NB4 (cell line): Measurements from ENCODE around the gene SAMD14.

Experiments used
- POLR2A ChIP-seq: IDR thresholded peaks from 2 replicates; pipeline ENCODE4 v1.6.1; 2011; ENCODE audit warnings: mild to moderate bottlenecking; ENCODE audit not compliant: insufficient read length; ENCODE audit errors: extremely low read depth
- TF ChIP-seq, protein P1 (sequence below): IDR thresholded peaks from one replicate; pipeline ENCODE4 v1.5.1; 2012; ENCODE audit warnings: low read depth, low read length

DNA sequence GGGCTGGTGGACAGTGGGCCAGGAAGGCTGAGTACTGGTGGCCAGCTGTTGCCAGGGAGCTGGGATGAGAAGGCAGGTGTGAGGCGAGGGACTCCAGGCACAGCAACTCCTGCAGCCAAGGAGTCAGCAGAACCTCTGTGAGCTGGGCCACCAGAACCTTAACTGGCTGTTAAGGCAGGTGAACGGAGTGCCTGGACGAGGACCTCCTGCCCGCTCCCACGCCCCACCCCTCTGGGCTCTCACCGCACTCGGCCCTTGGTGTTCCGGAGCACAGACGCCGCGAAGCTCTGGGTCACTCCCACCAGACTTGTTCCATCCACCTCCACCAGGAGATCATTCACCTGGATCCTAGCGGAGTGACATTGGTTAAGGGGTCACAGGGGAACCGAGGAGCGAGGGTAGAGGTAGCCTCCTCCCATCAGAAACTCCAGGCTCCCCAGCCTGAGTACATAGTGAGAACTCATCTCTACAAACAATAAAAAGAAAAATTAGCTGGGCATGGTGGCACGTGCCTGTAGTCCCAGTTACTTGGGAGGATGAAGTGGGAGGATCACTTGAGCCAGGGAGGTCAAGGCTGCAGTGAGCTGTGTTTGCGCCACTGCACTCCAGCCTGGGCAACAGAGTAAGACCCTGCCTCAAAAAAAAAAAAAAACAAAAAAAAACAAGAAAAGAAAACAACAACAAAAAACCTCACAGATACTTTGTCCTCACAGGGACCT, 11.2 kb upstream of the SAMD14 start:
- TF ChIP-seq, protein P1, sequence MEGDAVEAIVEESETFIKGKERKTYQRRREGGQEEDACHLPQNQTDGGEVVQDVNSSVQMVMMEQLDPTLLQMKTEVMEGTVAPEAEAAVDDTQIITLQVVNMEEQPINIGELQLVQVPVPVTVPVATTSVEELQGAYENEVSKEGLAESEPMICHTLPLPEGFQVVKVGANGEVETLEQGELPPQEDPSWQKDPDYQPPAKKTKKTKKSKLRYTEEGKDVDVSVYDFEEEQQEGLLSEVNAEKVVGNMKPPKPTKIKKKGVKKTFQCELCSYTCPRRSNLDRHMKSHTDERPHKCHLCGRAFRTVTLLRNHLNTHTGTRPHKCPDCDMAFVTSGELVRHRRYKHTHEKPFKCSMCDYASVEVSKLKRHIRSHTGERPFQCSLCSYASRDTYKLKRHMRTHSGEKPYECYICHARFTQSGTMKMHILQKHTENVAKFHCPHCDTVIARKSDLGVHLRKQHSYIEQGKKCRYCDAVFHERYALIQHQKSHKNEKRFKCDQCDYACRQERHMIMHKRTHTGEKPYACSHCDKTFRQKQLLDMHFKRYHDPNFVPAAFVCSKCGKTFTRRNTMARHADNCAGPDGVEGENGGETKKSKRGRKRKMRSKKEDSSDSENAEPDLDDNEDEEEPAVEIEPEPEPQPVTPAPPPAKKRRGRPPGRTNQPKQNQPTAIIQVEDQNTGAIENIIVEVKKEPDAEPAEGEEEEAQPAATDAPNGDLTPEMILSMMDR: no peak
- no peak for TF ChIP-seq POLR2A
